GM23248 (cell line): ENCODE results near the gene CCDC59. TPM values are rescaled to one million over a fixed set of nuclear protein-coding genes. Genes with fewer than 3 reads are reported as not detected.

Source experiments
- DNase-seq: peaks from one replicate; pipeline ENCODE4 v3.0.0-alpha.2; 2015
- H2AFZ ChIP-seq: fragments of 200-600 bp; sonication (generic); 2 replicates; pipeline ENCODE4 v1.6.1; 2016; ENCODE audit warnings: antibody characterized with exemption
- H3F3A ChIP-seq: fragments of 200-600 bp; sonication (generic); 2 replicates; pipeline ENCODE4 v1.6.1; 2016; ENCODE audit warnings: mild to moderate bottlenecking, antibody characterized with exemption, mixed run types; ENCODE audit not compliant: insufficient read depth
- H3K27ac ChIP-seq: fragments of 200-600 bp; sonication (generic); 2 replicates; pipeline ENCODE4 v1.5.1; 2016; ENCODE audit warnings: mild to moderate bottlenecking
- H3K27me3 ChIP-seq: fragments of 200-600 bp; sonication (generic); replicated peaks from 2 replicates; pipeline ENCODE4 v1.6.1; 2016; ENCODE audit warnings: mild to moderate bottlenecking; ENCODE audit not compliant: insufficient read depth
- H3K36me3 ChIP-seq: fragments of 200-600 bp; sonication (generic); 2 replicates; pipeline ENCODE4 v1.6.1; 2016; ENCODE audit warnings: low read depth, mild to moderate bottlenecking
- H3K4me1 ChIP-seq: fragments of 200-600 bp; sonication (generic); 2 replicates; pipeline ENCODE4 v1.6.1; 2016; ENCODE audit warnings: mild to moderate bottlenecking; ENCODE audit not compliant: insufficient read depth
- H3K4me2 ChIP-seq: fragments of 200-600 bp; sonication (generic); one replicate; pipeline ENCODE4 v1.6.1; 2016; ENCODE audit warnings: mild to moderate bottlenecking; ENCODE audit not compliant: unreplicated experiment
- H3K4me3 ChIP-seq: fragments of 200-600 bp; sonication (generic); 2 replicates; pipeline ENCODE4 v1.5.1; 2016; ENCODE audit warnings: mild to moderate bottlenecking
- H3K79me2 ChIP-seq: fragments of 200-600 bp; sonication (generic); 2 replicates; pipeline ENCODE4 v1.6.1; 2016; ENCODE audit warnings: mild to moderate bottlenecking; ENCODE audit not compliant: insufficient read depth
- H3K9ac ChIP-seq: fragments of 200-600 bp; sonication (generic); 2 replicates; pipeline ENCODE4 v1.6.1; 2016; ENCODE audit warnings: mild to moderate bottlenecking
- H3K9me2 ChIP-seq: fragments of 200-600 bp; sonication (generic); 2 replicates; pipeline ENCODE4 v1.6.1; 2016; ENCODE audit warnings: mixed run types, mild to moderate bottlenecking, moderate library complexity; ENCODE audit not compliant: insufficient read depth
- H3K9me3 ChIP-seq: fragments of 200-600 bp; sonication (generic); one replicate; pipeline ENCODE4 v1.6.1; 2017; ENCODE audit warnings: low read depth
- H4K20me1 ChIP-seq: fragments of 200-600 bp; sonication (generic); 2 replicates; pipeline ENCODE4 v1.6.0; 2016; ENCODE audit not compliant: insufficient read depth
- EZH2 ChIP-seq: fragments of 200-600 bp; sonication (generic); IDR thresholded peaks from 2 replicates; pipeline ENCODE4 v1.6.1; 2018; ENCODE audit warnings: antibody characterized with exemption, mild to moderate bottlenecking; ENCODE audit not compliant: insufficient read depth, poor library complexity, severe bottlenecking
- EZH2phosphoT487 ChIP-seq: fragments of 200-600 bp; sonication (generic); IDR thresholded peaks from 2 replicates; pipeline ENCODE4 v1.6.1; 2018; ENCODE audit warnings: antibody characterized with exemption, moderate library complexity, mild to moderate bottlenecking, low read depth; ENCODE audit not compliant: insufficient read depth
- WGBS, 2 experiments: methylation state at CpG; one replicate each; pipeline ENCODE4 v1.1.6; 2015 to 2017; ENCODE audit warnings: low lambda C conversion rate in 2 of 2, low coverage in 1 of 2; ENCODE audit errors: missing lambda C conversion rate in 2 of 2; 5-methylcytosine and 5-hydroxymethylcytosine counted together
- in situ Hi-C: fragments of 300-500 bp; cut with MboI; formaldehyde crosslinking; loops from 2 replicates; pipeline ENCODE4 v1.15.0; 2020
- polyA plus RNA-seq: library from polyadenylated mRNA; unstranded; fragments of >200 nt; fragmentation: Nextera tagmentation; extraction: Ambion mirVana; gene quantifications from 2 replicates; pipeline ENCODE4 v1.2.1, GENCODE V29; 2016
- total RNA-seq: library from RNA; depleted of rRNA; stranded (reverse); fragments of >200 nt; shearing (Covaris generic); gene quantifications from 2 replicates; pipeline ENCODE4 v1.2.3, GENCODE V29; 2014

The CCDC59 gene
- total and polyA plus RNA-seq, 2 experiments from 2014 or later, result 49.9 to 59.5 TPM

DNA sequence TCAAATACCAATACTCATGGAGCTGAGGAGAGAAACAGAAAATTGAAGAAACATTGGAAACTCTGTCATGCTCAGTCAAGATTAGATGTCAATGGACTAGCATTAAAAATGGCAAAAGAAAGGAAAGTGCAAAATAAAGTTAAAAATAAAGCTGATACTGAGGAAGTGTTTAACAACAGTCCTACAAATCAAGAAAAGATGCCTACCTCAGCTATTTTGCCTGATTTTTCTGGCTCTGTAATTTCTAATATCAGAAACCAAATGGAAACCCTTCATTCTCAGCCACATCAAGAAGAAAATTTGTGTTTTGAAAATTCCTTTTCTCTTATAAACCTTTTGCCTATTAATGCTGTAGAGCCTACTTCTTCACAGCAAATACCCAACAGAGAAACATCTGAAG lies 40.7 kb upstream of the CCDC59 start:
- no peaks in the 10 kb centered on the region for H3K9me3 ChIP-seq
- H3K36me3 ChIP-seq, result no peaks in the 10 kb centered on the region
- no peak overlapping the region for H3K4me3 ChIP-seq
- no peak overlapping the region for H3K9ac ChIP-seq
- no peak overlapping the region for H2AFZ ChIP-seq
- no peaks in the 10 kb centered on the region for H3K27me3 ChIP-seq
- no peak overlapping the region for H3K4me2 ChIP-seq
- no peak overlapping the region for H3K27ac ChIP-seq
- in situ Hi-C loops, result no loop called here
- DNase-seq, result no peak
- TF ChIP-seq EZH2 (no peak), EZH2phosphoT487 (no peak)
- H3F3A ChIP-seq, result no peaks in the 10 kb centered on the region
- no peaks in the 10 kb centered on the region for H4K20me1 ChIP-seq
- H3K4me1 ChIP-seq, result no peaks in the 10 kb centered on the region
- H3K9me2 ChIP-seq, result no peaks in the 10 kb centered on the region
- H3K79me2 ChIP-seq, result no peaks in the 10 kb centered on the region

DNA sequence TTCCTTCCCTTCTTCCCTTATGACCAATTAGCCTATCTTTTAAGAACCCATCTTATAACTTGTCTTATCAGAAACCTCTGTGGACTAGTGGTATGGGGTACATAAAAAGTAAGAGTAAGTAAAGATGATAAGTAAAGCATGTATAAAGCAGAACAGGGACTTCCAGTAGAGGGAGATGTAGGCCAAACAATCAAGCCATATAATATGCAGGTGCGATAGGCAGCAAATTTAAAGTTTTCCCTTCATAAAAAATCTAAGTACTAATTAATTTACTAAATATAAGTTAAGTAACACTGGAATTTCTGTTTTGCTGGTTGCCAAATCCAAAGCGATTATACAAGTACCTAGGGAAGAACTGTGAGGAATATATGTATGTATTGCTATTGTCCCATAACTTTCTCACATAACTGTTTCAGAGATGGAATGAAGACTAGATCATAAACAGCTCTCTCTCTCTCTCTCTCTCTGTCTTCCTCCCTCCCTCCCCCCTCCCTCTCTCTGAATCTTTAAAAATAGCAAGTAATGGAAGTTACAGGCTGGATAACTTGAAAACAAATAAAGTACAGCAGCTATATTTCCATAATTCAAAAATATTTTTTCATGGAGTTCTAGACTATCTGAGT lies 25.9 kb upstream of the CCDC59 start:
- H3K36me3 ChIP-seq, result no peaks in the 10 kb centered on the region
- no peaks in the 10 kb centered on the region for H3K9me2 ChIP-seq
- H3K4me3 ChIP-seq, result no peak overlapping the region
- H3K9ac ChIP-seq, result no peak overlapping the region
- H3K27ac ChIP-seq, result no peak overlapping the region
- TF ChIP-seq EZH2phosphoT487 (no peak), EZH2 (no peak)
- no peaks in the 10 kb centered on the region for H3K9me3 ChIP-seq
- in situ Hi-C loops, result loop anchor here (10.0 kb wide), 1 partner anchor 241 kb away; no protein-coding TSS in a partner anchor
- WGBS, 2 experiments, result 35 to 37% methylated on average over 2 of the region's 2 CpGs
- no peaks in the 10 kb centered on the region for H3K79me2 ChIP-seq
- no peaks in the 10 kb centered on the region for H4K20me1 ChIP-seq
- H3K4me1 ChIP-seq, result no peaks in the 10 kb centered on the region
- H3K4me2 ChIP-seq, result no peak overlapping the region
- DNase-seq, result peak; percentile 45
- no peaks in the 10 kb centered on the region for H3K27me3 ChIP-seq
- H3F3A ChIP-seq, result no peaks in the 10 kb centered on the region
- no peak overlapping the region for H2AFZ ChIP-seq

DNA sequence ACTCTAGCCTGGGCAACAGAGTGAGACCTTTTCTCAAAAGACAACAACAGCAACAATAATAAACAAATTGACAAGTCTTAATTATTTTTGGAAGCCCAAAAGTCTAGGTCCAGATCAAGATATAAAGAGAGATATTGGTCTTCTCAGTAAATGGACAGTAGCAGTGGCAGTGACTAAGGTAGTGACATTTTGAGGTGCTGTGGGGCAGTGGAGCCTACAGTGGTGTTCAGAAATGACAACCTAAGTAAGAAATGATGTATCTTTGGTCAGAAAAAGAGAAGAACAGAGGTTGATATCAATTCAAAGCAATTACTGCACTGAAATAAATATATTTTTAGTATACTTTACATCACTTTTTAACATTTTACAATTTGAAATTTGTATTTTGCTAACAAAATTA lies 20.8 kb upstream of the CCDC59 start:
- no peak overlapping the region for H3K9ac ChIP-seq
- no peak overlapping the region for H3K4me2 ChIP-seq
- TF ChIP-seq EZH2phosphoT487 (no peak), EZH2 (no peak)
- in situ Hi-C loops, result no loop called here
- H3K27ac ChIP-seq, result no peak overlapping the region
- no peaks in the 10 kb centered on the region for H3K4me1 ChIP-seq
- H3K79me2 ChIP-seq, result no peaks in the 10 kb centered on the region
- H3K4me3 ChIP-seq, result no peak overlapping the region
- H3F3A ChIP-seq, result no peaks in the 10 kb centered on the region
- no peak overlapping the region for H2AFZ ChIP-seq
- no peak for DNase-seq
- H3K27me3 ChIP-seq, result no peaks in the 10 kb centered on the region
- H4K20me1 ChIP-seq, result no peaks in the 10 kb centered on the region
- H3K36me3 ChIP-seq, result no peaks in the 10 kb centered on the region
- H3K9me2 ChIP-seq, result no peaks in the 10 kb centered on the region
- no peaks in the 10 kb centered on the region for H3K9me3 ChIP-seq

- no peak for TF ChIP-seq EZH2
- no peak for TF ChIP-seq EZH2phosphoT487
- no peaks in the 10 kb centered on the region for H3K9me2 ChIP-seq
- WGBS, 2 experiments, result 87 to 97% methylated on average over 2 of the region's 2 CpGs
- H3K4me2 ChIP-seq, result no peak overlapping the region
- no peaks in the 10 kb centered on the region for H3K36me3 ChIP-seq
- H3K4me1 ChIP-seq, result no peaks in the 10 kb centered on the region
- H3K9me3 ChIP-seq, result no peaks in the 10 kb centered on the region
- H3F3A ChIP-seq, result no peaks in the 10 kb centered on the region
- no peak overlapping the region for H3K9ac ChIP-seq
- no peaks in the 10 kb centered on the region for H3K27me3 ChIP-seq
- H3K27ac ChIP-seq, result no peak overlapping the region
- no peaks in the 10 kb centered on the region for H3K79me2 ChIP-seq
- in situ Hi-C loops, result no loop called here
- H3K4me3 ChIP-seq, result no peak overlapping the region
- no peaks in the 10 kb centered on the region for H4K20me1 ChIP-seq
- no peak for DNase-seq
- H2AFZ ChIP-seq, result no peak overlapping the region
Measured at GRCh38 chr12:82375201-82375600, 17.0 kb upstream of the CCDC59 start.

- Histone ChIP-seq H2AFZ (0 out of 2 replicates have a peak overlapping the region, but pooled peaks have one; percentile 7), H3K4me3 (peak overlapping the region; percentile 10; the same call in 1 of the 2 replicates), H3K4me1 (no peaks in the 10 kb centered on the region), H3K36me3 (no peaks in the 10 kb centered on the region), H3K79me2 (peaks cover 25% of the 10 kb centered on the region), H3F3A (no peaks in the 10 kb centered on the region), H3K9ac (no peak overlapping the region), H4K20me1 (no peaks in the 10 kb centered on the region; the same call in 1 of the 2 replicates), H3K27ac (peak overlapping the region; percentile 9; the same call in 1 of the 2 replicates), H3K4me2 (peak overlapping the region; percentile 28), H3K9me2 (no peaks in the 10 kb centered on the region), H3K9me3 (no peaks in the 10 kb centered on the region), H3K27me3 (no peaks in the 10 kb centered on the region)
- DNase-seq, result peak; percentile 30
- WGBS, 2 experiments, result 8 to 21% methylated on average over 1 of the region's 1 CpG
- TF ChIP-seq EZH2phosphoT487 (no peak), EZH2 (no peak)
- in situ Hi-C loops, result no loop called here
Measured at GRCh38 chr12:82366197-82366596, 8.0 kb upstream of the CCDC59 start.
